IPS-NIHi7 (cell line): ENCODE data around the gene IQCK.

ENCODE experiments used
- DNase-seq: peaks from one replicate; pipeline ENCODE4 v3.0.0; 2012; ENCODE audit warnings: mixed read lengths; ENCODE audit errors: extremely low spot score

Gene IQCK

GRCh38 chr16:19884611-19885450 lies 166.8 kb downstream of the IQCK start, which contains the start of gene GPRC5B:
GPRC5B (minus strand) TSS chr16:19884848; CDS start chr16:19872845, 12,003 bp downstream.
- DNase-seq, result peak; percentile 70

- no peak for DNase-seq
Measured at GRCh38 chr16:19885451-19886072, 167.5 kb downstream of the IQCK start.

- peak; percentile 69 for DNase-seq
Measured at GRCh38 chr16:19886073-19886941, 168.2 kb downstream of the IQCK start.

GRCh38 chr16:19888834-19889233 lies 170.8 kb downstream of the IQCK start:
- DNase-seq, result no peak

- no peak for DNase-seq
Measured at GRCh38 chr16:19890901-19891300, 172.8 kb downstream of the IQCK start.

DNA sequence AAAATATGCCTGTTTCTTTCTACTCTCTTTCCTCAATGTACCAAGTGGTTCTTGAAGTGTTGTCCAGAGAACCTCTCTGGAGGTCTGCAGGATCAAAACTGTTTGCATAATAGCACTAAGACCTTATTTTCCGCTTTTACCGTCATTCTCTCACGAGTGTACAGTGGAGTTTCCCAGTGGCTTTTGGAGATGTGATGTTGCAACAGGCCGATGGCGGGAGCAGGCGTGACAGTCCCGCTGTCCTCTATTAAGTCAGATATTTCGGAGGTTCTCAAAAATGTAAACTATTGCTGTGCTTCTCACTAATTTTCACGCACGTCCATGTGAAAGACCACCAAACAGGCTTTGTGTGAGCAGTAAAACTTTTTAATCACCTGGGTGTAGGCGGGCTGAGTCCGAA lies 174.8 kb downstream of the IQCK start:
- no peak for DNase-seq

- DNase-seq, result no peak
Measured at GRCh38 chr16:19894586-19894985, 176.5 kb downstream of the IQCK start.

- DNase-seq, result no peak
Measured at GRCh38 chr16:19896951-19897350, 178.9 kb downstream of the IQCK start.

DNA sequence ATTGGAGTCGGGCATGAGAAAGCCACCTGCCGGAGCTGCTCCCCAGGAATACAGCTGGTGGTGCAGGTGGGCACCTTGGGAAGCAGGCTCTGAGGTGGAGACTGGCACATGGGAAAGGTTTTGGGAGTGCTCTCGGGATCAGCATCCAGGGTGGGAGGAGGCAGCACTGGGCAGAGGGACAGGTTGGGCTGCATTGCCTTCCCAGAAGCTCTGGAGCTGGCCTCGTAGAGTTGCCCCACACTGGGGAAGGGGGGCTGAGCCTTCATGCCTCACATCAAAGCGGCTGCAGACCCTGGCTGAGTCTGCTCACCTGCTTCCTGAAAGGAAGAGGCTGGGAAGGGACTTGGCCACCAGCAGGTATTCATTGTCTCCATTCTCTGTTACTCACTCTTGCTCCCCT lies 180.1 kb downstream of the IQCK start:
- no peak for DNase-seq

DNA sequence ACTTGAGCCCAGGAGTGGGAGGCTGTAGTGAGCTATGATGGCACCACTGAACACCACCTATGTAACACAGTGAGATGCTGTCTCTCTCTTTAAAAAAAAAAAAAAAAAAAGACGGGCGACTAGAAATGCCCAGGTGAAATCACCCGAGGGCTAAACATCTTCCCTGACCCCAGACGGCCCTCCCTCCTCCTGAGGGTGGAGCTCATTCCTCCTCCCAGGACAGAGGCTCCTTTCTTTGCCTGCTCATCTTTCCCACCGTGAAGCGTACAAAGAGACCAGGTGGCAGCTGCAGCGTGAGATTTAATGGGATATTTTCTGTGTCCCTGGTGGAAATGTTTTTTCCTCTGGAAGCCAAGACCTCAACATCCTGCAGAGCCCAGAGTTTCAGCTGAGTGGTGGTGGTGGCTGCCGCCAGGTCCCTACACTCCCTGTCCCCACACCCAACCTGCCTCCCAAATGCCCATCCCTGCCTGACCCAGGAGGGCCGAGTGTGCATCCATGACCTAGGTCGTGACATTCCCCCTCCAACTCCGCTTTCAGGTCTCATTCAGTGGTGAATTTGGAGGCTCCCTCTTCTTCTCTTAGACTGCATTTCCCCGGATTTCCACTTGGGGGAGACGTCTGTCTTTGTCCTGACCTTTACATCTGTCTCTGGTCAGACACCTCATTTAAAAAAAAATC lies 181.0 kb downstream of the IQCK start:
- DNase-seq, result peak; percentile 72

GRCh38 chr16:19899605-19899955 lies 181.5 kb downstream of the IQCK start:
- DNase-seq, result no peak

DNA sequence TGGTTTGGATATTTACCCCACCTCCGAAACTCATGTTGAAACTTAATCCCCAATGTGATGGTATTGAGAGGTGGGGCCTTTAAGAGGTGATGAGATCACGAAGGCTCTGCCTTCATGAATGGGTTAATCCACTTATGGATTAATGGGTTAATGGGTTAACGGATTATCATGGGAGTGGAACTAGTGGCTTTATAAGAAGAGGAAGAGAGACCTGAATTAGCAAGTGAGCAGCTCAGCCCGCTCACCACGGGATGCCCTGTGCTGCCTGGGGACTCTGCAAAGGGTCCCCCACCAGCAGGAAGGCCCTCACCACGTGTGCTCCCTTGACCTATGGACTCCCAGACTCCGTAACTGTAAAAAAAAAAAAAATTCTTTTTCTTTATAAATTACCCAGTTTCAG lies 183.1 kb downstream of the IQCK start:
- no peak for DNase-seq

DNA sequence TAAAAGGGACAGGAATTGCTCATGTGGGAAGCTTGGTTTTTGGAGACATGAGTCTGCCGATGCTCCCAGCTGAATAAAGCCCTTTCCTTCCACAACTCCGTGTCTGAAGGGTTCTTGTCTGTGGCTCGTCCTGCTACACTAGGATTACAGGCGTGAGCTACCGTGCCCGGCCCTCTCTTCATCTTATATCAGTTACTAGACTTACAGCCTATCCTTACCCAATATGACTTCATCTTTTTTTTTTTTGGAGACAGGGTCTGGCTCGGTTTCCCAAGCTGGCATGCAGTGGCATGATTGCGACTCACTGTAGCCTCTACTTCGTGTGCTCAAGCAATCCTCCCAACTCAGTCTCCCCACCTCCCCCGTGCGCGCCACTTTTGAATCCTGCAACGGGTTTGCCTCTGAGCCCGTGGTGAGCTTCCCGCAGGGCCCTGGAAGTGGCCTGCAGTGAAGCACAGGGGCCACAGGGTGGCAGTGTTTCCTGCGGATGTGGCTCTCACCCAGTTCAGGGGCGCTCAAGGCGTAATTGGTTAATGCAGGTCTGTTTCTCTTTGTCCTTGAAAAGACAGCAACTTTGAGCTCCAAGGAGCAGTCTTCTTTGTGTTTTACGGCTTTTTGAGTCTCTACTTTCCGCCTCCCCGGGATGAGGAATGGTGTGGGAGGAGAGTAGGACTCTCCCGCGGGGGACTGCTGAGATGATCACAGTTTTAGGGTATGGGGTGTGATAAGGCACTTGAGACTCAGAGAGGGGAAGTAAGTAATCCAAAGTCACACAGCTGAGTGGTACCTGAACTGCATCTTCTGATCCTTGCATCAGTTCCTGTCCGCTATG lies 189.3 kb downstream of the IQCK start:
- peak; percentile 85 for DNase-seq
